GM19099 (cell line): ENCODE measurements around the gene AFTPH.

Experiments used
- POLR2A ChIP-seq: IDR thresholded peaks from 3 replicates; pipeline ENCODE4 v1.6.1; 2011; ENCODE audit warnings: low read depth; ENCODE audit not compliant: insufficient read length; ENCODE audit errors: extremely low read depth

The AFTPH gene

GRCh38 chr2:64581777-64582539 lies 57.8 kb downstream of the AFTPH start:
- TF ChIP-seq POLR2A: no peak

- TF ChIP-seq POLR2A: no peak
These were observed 58.7 kb downstream of the AFTPH start for GRCh38 chr2:64582774-64583340.

- no peak for TF ChIP-seq POLR2A
These were observed 61.9 kb downstream of the AFTPH start for GRCh38 chr2:64586054-64586453.

GRCh38 chr2:64586883-64587481 lies 62.9 kb downstream of the AFTPH start:
- TF ChIP-seq POLR2A: no peak

GRCh38 chr2:64587561-64587960 lies 63.4 kb downstream of the AFTPH start:
- TF ChIP-seq POLR2A: no peak

GRCh38 chr2:64591188-64591587 lies 67.1 kb downstream of the AFTPH start:
- TF ChIP-seq POLR2A: no peak

- no peak for TF ChIP-seq POLR2A
These were observed 69.0 kb downstream of the AFTPH start for GRCh38 chr2:64593035-64593655.

- no peak for TF ChIP-seq POLR2A
These were observed 70.3 kb downstream of the AFTPH start for GRCh38 chr2:64594226-64594989.

GRCh38 chr2:64595397-64596176 lies 71.5 kb downstream of the AFTPH start:
- TF ChIP-seq POLR2A: no peak

- no peak for TF ChIP-seq POLR2A
These were observed 74.1 kb downstream of the AFTPH start for GRCh38 chr2:64598226-64598625.

- no peak for TF ChIP-seq POLR2A
These were observed 75.3 kb downstream of the AFTPH start for GRCh38 chr2:64599469-64599868.

- TF ChIP-seq POLR2A: no peak
These were observed 77.1 kb downstream of the AFTPH start for GRCh38 chr2:64601034-64601754.

- no peak for TF ChIP-seq POLR2A
These were observed 77.8 kb downstream of the AFTPH start for GRCh38 chr2:64601785-64602391.
